GM12873 (cell line): Measurements from ENCODE around the gene STARD13.

Source experiments
- CTCF ChIP-seq: IDR thresholded peaks from 2 replicates; pipeline ENCODE4 v1.5.1; 2012; ENCODE audit warnings: low read depth, mild to moderate bottlenecking, moderate library complexity, low read length, control low read depth; ENCODE audit not compliant: insufficient read depth; ENCODE audit errors: missing control alignments

Gene STARD13

GRCh38 chr13:33090755-33091414 lies 194.7 kb downstream of the STARD13 start:
- no peak for TF ChIP-seq CTCF

- no peak for TF ChIP-seq CTCF
Observed at GRCh38 chr13:33089311-33089710, 196.2 kb downstream of the STARD13 start.

GRCh38 chr13:33087790-33088189 lies 197.8 kb downstream of the STARD13 start:
- TF ChIP-seq CTCF: no peak

GRCh38 chr13:33087091-33087490 lies 198.5 kb downstream of the STARD13 start:
- TF ChIP-seq CTCF: no peak

- no peak for TF ChIP-seq CTCF
Observed at GRCh38 chr13:33083054-33083453, 202.5 kb downstream of the STARD13 start.

GRCh38 chr13:33081666-33082065 lies 203.9 kb downstream of the STARD13 start:
- TF ChIP-seq CTCF: no peak

- TF ChIP-seq CTCF: no peak
Observed at GRCh38 chr13:33080972-33081590, 204.5 kb downstream of the STARD13 start.
